Sigmoid colon (tissue), 7 donors: ENCODE results near the gene ZNF407. TPM values are rescaled to one million over a fixed set of nuclear protein-coding genes. Genes with fewer than 3 reads are reported as not detected.

Source experiments
- DNase-seq: peaks from one replicate; pipeline ENCODE4 v3.0.0-alpha.2; 2019
- H3K27ac ChIP-seq, 4 donors: fragments of 200-600 bp; sonication (generic); one replicate each; pipeline ENCODE4 v1.5.1; 2016 to 2019; ENCODE audit warnings: mild to moderate bottlenecking in 1 of 4
- H3K27me3 ChIP-seq, 3 donors: fragments of 200-600 bp; sonication (generic); one replicate each; pipeline ENCODE4 v1.5.1; 2019; ENCODE audit warnings: mild to moderate bottlenecking in 1 of 3
- H3K36me3 ChIP-seq, 4 donors: fragments of 200-600 bp; sonication (generic); one replicate each; pipeline ENCODE4 v1.5.1; 2016 to 2019
- H3K4me1 ChIP-seq, 4 donors: fragments of 200-600 bp; sonication (generic); one replicate each; pipeline ENCODE4 v1.5.1; 2017 to 2019
- H3K4me3 ChIP-seq, 4 donors: fragments of 200-600 bp; sonication (generic); one replicate each; pipeline ENCODE4 v1.5.1; 2017 to 2019; ENCODE audit warnings: mild to moderate bottlenecking in 2 of 4, moderate library complexity in 1 of 4
- H3K9me3 ChIP-seq, 4 donors: fragments of 200-600 bp in 3 of 4; sonication (generic) in 3 of 4; one replicate each; pipeline versions ENCODE4 v1.5.1 to v1.6.1; 2013 to 2019
- EP300 ChIP-seq, 4 donors: sonication (generic); formaldehyde crosslinking; IDR thresholded peaks; one replicate each; pipeline ENCODE4 v1.6.1; 2017; ENCODE audit warnings: antibody characterized with exemption in 4 of 4
- POLR2A ChIP-seq, 2 donors: fragments of 450-650 bp; IDR thresholded peaks; one replicate each; pipeline ENCODE4 v1.6.1; 2016; ENCODE audit warnings: antibody characterized with exemption in 2 of 2, mild to moderate bottlenecking in 2 of 2, moderate library complexity in 2 of 2
- POLR2AphosphoS5 ChIP-seq, 4 donors: sonication (generic); formaldehyde crosslinking; IDR thresholded peaks; one replicate each; pipeline ENCODE4 v1.6.1; 2017; ENCODE audit warnings: antibody characterized with exemption in 4 of 4
- WGBS, 2 donors: extraction: QIAGEN DNeasy Blood & Tissue Kit; methylation state at CpG; one replicate each; pipeline ENCODE4 v1.1.7; 2013; 5-methylcytosine and 5-hydroxymethylcytosine counted together
- intact Hi-C: fragments of 100-400 bp; cut with DNase I; formaldehyde crosslinking; loops from one replicate; pipeline ENCODE4 v1.15.1; 2023
- polyA plus RNA-seq, 3 donors: library from polyadenylated mRNA; stranded (reverse); fragments of 200-250 nt; gene quantifications; one replicate each; pipeline ENCODE4 v1.2.3, GENCODE V29; 2013
- total RNA-seq, 4 donors: library from RNA; depleted of rRNA; stranded (reverse); fragments of >200 nt; gene quantifications; one replicate each; pipeline ENCODE4 v1.1.0, GENCODE V29; 2016
- TF ChIP-seq, protein P1 (sequence below), 4 experiments: fragments of 450-650 bp in 3 of 4; fragments of 200-600 bp in 1 of 4; IDR thresholded peaks; one replicate each; pipeline ENCODE4 v1.5.1; 2016 to 2019; ENCODE audit warnings: antibody characterized with exemption in 4 of 4, mild to moderate bottlenecking in 3 of 4, moderate library complexity in 2 of 4
- donor health status: healthy with polysubstance abuse.
- donor health status: Bipolar disorder and iron deficiency.
- donor health status: healthy.

The ZNF407 gene
- total and polyA plus RNA-seq, 7 donors, result 1.4 to 19.8 (median 16.3) TPM

DNA sequence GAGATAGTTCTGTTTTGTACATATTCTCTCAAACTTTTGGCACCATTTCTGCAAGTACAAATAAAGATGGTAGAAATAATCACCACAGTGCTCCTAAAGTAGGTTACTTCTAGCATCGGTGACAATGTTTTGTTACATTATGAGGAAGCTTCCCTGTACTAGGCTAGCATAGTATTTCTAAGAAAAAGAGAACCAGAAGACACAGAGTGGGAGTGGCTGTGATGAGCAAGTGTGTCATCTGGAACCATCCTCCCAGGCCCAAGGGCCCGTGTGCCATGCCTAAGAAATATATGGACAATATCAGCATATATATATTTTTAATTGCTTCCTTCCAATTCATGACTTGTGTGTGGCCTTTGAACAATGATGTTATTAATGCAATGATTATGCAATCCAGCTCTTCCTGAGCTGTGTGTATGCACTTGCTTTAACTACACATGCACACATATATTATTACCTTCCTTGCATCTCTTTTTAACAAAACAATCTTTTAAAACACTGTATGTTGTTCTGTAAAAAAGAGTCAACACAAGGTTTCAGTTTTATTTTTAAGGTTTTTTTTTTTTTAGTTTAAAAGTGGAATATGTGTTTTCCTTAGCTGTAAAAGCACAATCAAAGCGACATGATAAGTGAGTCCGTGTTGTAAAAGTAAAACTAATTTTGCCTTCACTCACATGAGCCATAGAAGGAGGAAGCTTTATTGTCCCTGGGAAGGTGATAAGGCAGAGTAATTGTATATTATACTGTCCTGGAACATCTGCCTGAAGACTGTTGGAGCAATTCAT, 303.9 kb downstream of the ZNF407 start:
- Histone ChIP-seq H3K4me3 (no peak overlapping the region), H3K4me1 (peaks cover 0 to 35% (median 12%) of the 10 kb centered on the region in 4 donors), H3K36me3 (no peaks in the 10 kb centered on the region), H3K27me3 (no peaks in the 10 kb centered on the region), H3K9me3 (no peaks in the 10 kb centered on the region), H3K27ac (no peak overlapping the region)
- intact Hi-C loops, result loop anchor here (5.0 to 10.0 kb wide), 2 partner anchors 239 to 303 kb away; partner anchors contain the start of gene PTGR3
- DNase-seq, result no peak
- TF ChIP-seq EP300 (IDR thresholded peaks at IDR 0.05) (no peak), POLR2AphosphoS5 (IDR thresholded peaks at IDR 0.05) (no peak), POLR2A (IDR thresholded peaks at IDR 0.05) (no peak)
- TF ChIP-seq, protein P1, sequence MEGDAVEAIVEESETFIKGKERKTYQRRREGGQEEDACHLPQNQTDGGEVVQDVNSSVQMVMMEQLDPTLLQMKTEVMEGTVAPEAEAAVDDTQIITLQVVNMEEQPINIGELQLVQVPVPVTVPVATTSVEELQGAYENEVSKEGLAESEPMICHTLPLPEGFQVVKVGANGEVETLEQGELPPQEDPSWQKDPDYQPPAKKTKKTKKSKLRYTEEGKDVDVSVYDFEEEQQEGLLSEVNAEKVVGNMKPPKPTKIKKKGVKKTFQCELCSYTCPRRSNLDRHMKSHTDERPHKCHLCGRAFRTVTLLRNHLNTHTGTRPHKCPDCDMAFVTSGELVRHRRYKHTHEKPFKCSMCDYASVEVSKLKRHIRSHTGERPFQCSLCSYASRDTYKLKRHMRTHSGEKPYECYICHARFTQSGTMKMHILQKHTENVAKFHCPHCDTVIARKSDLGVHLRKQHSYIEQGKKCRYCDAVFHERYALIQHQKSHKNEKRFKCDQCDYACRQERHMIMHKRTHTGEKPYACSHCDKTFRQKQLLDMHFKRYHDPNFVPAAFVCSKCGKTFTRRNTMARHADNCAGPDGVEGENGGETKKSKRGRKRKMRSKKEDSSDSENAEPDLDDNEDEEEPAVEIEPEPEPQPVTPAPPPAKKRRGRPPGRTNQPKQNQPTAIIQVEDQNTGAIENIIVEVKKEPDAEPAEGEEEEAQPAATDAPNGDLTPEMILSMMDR (IDR thresholded peaks at IDR 0.05), result no peak
- WGBS, 2 donors, result 37 to 80% methylated on average over 4 of the region's 4 CpGs

GRCh38 chr18:74902147-74902455, 304.4 kb downstream of the ZNF407 start:
- 24 to 72% methylated on average over 13 of the region's 13 CpGs for WGBS, 2 donors
- intact Hi-C loops, result loop anchor here (5.0 to 10.0 kb wide), 2 partner anchors 240 to 303 kb away; partner anchors contain the start of gene PTGR3
- Histone ChIP-seq H3K4me3 (no peak overlapping the region), H3K36me3 (no peaks in the 10 kb centered on the region), H3K27me3 (no peaks in the 10 kb centered on the region), H3K4me1 (peaks cover 0 to 31% (median 12%) of the 10 kb centered on the region in 4 donors), H3K9me3 (no peaks in the 10 kb centered on the region), H3K27ac (no peak overlapping the region)
- DNase-seq, result no peak
- TF ChIP-seq POLR2A (IDR thresholded peaks at IDR 0.05), result no peak
- no peak for TF ChIP-seq POLR2AphosphoS5 (IDR thresholded peaks at IDR 0.05)

DNA sequence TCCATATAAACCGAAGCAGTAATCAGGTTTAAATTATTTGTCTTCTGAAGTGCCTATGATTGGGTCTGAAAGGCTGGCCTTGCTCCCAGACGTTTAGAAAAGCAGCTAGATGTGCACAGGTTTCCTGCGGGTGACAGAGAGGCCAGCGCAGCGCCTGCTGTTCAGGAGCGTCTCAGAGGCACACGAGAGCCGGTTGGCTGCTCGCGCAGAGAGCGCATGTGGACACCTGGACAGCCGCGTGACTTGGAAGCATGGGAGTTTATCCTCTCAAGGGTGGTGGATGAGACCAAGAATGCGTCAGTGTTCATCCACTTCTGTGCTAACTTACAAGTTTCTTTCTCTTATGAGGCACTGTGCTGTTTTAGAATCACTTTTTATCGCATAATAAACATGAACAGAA, 307.6 kb downstream of the ZNF407 start:
- no peak for TF ChIP-seq POLR2A (IDR thresholded peaks at IDR 0.05)
- peak in 2 of 4 donors; percentile 18 to 77 for TF ChIP-seq EP300 (IDR thresholded peaks at IDR 0.05)
- TF ChIP-seq POLR2AphosphoS5 (IDR thresholded peaks at IDR 0.05), result peak; percentile 36 to 76 (median 52)
- no peaks in the 10 kb centered on the region for H3K27me3 ChIP-seq
- H3K4me3 ChIP-seq, result peak overlapping the region in 2 of 4 donors; percentile 6 to 14
- H3K36me3 ChIP-seq, result no peaks in the 10 kb centered on the region
- no peaks in the 10 kb centered on the region for H3K9me3 ChIP-seq
- peaks cover 0 to 28% (median 12%) of the 10 kb centered on the region in 4 donors for H3K4me1 ChIP-seq
- 86 to 87% methylated on average over 15 of the region's 15 CpGs for WGBS, 2 donors
- peak overlapping the region in 3 of 4 donors; percentile 41 to 69 (median 49) for H3K27ac ChIP-seq
- intact Hi-C loops, result loop anchor here (10.0 kb wide), 1 partner anchor 300 kb away; the partner anchor contains the start of gene PTGR3
- peak; percentile 89 for DNase-seq

DNA sequence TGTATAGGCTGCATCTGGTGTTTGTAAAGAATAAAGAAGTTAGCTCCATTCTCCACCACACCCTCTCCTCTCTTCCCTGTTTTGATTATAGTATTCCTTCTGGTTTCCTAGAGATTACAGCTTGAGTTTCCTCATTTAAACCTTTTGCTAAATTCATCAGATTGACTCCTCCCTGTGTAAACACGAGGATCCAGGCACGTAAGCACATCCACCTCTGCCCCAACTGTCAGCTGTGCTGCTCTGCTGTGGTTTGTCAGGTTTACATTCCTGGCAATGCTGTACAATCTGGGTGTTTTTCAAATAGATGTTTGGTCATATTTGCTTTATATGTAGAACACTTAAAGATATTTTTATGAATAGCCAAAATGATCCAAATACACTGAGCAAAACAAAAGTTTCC, 308.5 kb downstream of the ZNF407 start:
- Histone ChIP-seq H3K27ac (peak overlapping the region in 3 of 4 donors; percentile 41 to 69 (median 49)), H3K4me1 (peaks cover 0 to 28% (median 12%) of the 10 kb centered on the region in 4 donors), H3K9me3 (no peaks in the 10 kb centered on the region), H3K4me3 (no peak overlapping the region), H3K36me3 (no peaks in the 10 kb centered on the region), H3K27me3 (no peaks in the 10 kb centered on the region)
- TF ChIP-seq POLR2A (IDR thresholded peaks at IDR 0.05) (no peak), POLR2AphosphoS5 (IDR thresholded peaks at IDR 0.05) (no peak), EP300 (IDR thresholded peaks at IDR 0.05) (no peak)
- TF ChIP-seq, protein P1 (IDR thresholded peaks at IDR 0.05), result no peak
- intact Hi-C loops, result loop anchor here (10.0 kb wide), 1 partner anchor 299 kb away; the partner anchor contains the start of gene PTGR3
- WGBS, 2 donors, result 4 to 51% methylated on average over 2 of the region's 2 CpGs
- DNase-seq, result no peak

GRCh38 chr18:74914052-74914591, 316.5 kb downstream of the ZNF407 start:
- Histone ChIP-seq H3K9me3 (no peaks in the 10 kb centered on the region), H3K27me3 (no peaks in the 10 kb centered on the region), H3K4me1 (no peaks in the 10 kb centered on the region), H3K36me3 (no peaks in the 10 kb centered on the region), H3K4me3 (no peak overlapping the region), H3K27ac (no peak overlapping the region)
- 92 to 96% methylated on average over 17 of the region's 17 CpGs for WGBS, 2 donors
- TF ChIP-seq POLR2A (IDR thresholded peaks at IDR 0.05) (no peak), EP300 (IDR thresholded peaks at IDR 0.05) (no peak), POLR2AphosphoS5 (IDR thresholded peaks at IDR 0.05) (no peak)
- TF ChIP-seq, protein P1 (IDR thresholded peaks at IDR 0.05), result no peak
- DNase-seq, result no peak
- intact Hi-C loops, result no loop called here
